Stimulated activated CD8-positive, alpha-beta memory T cell treated with anti-CD3 and anti-CD28 coated beads, Interleukin-7, amount 100 ng/mL, for 1 hour (primary cell): ENCODE measurements around the gene MYCN.
"Not testable (repeated sequence)": the region's sequence is repeated elsewhere in the genome, so short reads cannot be mapped to it uniquely, and the experiment has no call there.

Experiments
- DNase-seq, 2 donors: peaks; one replicate each; pipeline ENCODE4 v3.0.0-alpha.2; 2020; ENCODE audit warnings: low read depth in 2 of 2

Gene MYCN

GRCh38 chr2:15943378-15944280, 3.3 kb downstream of the MYCN start:
- no peak for DNase-seq

GRCh38 chr2:15944325-15945017, 4.1 kb downstream of the MYCN start:
- no peak for DNase-seq

- no peak for DNase-seq
Observed at GRCh38 chr2:15945909-15946705, 5.8 kb downstream of the MYCN start.

DNA sequence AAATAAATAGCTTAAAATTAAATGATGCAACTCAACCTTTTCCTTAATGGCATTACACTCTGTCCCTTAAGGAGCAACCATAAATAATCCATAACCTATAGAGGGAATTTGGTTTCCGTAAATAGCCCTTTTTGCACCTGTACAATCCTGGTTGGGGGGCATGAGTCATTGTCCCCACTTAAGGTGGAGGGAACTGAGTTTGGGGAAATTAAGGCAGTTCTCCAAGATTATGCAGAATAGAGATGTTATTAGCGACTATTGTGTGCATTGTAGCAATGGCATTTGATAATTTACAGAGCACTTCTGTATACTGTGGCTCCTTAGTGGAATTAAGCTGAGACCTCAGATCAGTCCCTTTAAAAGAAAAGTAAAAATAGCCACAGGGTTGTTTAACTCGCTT, 6.6 kb downstream of the MYCN start:
- DNase-seq = no peak

DNA sequence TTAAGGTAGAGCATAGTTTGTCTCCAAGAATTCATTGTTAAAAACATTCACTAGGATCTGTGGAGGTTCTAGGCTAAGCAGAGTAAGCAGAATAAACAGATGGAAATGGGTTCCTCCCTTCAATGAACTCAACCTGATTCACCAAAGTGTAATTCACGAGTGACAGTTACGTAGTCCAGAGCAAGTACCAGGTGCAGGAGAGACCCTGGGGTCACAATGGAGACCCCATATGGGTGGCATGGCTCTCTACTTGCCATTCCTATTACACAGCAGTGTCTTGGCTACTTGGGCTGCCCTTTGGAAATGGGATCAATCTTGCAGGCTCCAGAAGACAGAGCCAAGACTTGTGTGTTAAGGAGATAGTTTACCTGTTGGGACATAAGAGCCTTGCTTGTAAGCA, 7.1 kb downstream of the MYCN start:
- no peak for DNase-seq

GRCh38 chr2:15948704-15948957, 8.3 kb downstream of the MYCN start:
- DNase-seq = no peak

- DNase-seq = no peak
Observed at GRCh38 chr2:15949126-15949525, 8.8 kb downstream of the MYCN start.

DNA sequence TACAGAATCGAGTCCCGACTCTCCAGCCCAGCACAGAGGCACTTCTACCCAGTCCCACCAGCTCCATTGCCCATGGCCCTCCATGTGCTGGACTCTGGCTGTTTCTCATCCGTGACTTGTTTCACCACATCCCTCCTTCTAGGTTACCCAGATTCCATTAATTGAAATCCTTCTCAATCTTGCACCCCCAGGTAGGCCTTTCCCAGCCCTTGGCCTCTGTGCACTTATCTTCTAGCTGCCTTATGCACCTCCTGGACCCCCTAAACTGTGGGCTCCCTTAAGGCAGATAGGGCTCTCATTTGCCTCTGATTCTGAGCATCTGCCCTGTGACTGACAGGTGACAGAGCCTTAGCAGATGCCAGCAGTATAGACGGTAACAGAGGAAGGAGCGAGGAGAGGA, 9.2 kb downstream of the MYCN start:
- no peak for DNase-seq

DNA sequence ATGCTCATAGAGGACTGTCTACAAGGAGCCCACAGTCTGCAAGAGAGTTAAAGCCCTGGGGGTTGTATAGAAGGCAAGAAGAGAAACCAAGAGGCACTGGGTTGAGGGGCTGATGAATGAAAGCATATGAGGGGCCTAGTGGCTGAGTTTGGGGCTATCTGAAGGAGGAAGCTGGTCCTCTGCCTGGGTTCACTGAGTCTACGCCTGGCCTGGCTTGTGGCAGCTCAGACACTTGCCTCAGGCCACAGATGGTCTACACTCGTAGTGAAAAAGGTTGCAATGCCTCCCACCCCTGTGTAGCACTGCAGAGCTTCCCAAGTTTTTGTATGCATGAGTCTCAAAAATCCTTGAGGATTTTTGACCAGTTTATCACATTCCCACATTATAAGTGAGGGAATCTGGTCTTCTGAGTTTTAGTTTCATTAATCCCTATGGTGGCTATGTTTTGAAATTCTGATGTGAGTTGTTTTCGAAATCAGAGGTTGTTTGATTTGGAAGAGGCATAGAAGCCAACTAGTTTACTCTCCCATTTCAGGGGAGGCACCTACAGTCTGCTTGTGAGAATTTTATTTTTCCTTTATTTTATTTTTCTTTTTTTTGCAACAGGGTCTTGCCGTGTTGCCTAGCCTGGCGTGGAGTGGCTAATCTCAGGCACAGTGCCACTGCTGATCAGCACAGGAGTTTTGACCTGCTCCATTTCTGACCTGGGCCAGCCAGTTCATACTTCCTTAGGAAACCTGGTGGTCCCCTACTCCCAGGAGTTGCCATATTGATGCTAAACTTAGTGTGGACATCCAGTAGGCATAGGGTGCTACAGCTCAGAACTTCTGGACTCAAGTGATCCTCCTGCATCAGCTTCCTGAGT, 10.0 kb downstream of the MYCN start:
- no peak for DNase-seq

GRCh38 chr2:15951936-15952335, 11.6 kb downstream of the MYCN start:
- not testable (repeated sequence) for DNase-seq

DNA sequence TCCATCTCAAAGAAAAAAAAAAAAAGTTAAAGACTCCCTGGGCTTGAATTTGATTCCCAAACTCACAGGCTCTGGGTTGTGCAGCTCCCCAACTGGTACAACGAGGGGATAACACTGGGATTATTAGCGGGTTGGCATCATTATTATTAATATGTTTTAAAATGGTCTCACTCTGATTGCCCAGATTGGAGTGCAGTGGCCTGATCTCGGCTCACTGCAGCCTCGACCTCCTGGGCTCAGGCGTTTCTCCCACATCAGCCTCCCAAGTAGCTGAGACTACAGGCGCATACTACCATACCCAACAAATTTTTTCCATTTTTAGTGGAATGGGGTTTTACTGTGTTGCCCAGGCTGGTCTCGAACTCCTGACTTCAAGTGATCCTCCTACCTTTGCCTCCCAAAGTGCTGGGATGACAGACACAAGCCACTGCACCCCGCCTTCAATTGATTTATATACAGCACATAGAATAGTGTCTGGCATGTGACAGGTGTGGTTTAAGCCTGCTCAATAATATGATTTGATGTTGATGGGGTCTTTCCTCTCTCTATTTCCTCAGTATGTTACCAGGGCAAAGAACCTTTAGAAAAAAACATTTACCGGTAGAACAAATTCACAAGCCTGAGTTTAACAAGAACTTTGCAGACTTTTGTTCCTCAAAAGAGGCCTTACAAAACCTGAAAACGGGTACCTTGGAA, 12.2 kb downstream of the MYCN start:
- DNase-seq = no peak

GRCh38 chr2:15953147-15953630, 12.8 kb downstream of the MYCN start:
- no peak for DNase-seq

GRCh38 chr2:15953891-15954680, 13.7 kb downstream of the MYCN start:
- no peak for DNase-seq

DNA sequence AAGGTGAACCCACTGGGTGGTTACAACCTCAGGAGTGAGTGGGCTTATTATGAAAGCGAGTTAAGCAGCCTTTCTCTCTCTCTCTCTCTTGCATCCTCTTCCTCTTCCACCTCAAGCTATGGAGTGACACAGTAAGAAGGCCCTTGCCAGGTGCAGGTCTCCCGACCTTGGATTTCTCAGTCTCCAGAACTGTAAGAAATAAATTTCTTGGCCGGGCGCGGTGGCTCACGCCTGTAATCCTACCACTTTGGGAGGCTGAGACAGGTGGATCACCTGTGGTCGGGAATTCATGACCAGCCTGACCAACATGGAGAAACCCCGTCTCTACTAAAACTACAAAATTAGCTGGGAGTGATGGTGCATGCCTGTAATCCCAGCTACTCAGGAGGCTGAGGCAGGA, 14.4 kb downstream of the MYCN start:
- DNase-seq = no peak

DNA sequence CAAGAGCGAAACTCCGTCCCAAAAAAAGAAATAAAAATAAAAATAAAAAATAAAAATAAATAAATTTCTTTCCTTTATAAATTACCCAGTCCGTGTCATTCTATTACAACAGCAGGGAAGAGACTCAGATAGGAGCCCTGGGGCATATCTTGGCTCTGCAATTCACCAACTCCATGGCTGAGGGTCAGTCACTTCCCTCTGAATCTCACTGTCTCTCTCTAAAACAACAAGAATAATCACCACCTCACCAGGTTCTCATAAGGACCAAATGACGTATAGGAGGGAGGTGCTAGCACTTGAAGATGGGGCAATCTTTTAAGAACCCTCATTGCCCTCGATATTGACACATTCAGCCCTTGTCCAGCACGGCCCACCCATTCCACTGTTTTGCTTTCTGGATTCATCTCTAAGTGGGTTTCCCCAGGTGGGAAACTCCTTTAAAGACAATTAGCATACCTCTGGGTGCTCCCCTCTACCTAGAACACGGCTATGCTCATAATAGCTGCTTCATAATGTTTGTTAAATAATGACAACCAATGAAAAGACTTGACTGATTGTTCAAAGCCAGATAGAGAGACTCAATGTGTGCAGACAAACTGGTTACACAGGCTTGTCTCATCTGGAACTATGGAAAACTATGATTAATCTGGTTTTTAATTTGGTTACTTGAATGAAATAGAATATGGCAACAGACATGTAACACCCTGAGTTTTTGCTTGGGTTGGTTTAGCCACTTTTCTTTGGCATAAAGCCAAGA, 15.1 kb downstream of the MYCN start:
- DNase-seq = no peak

GRCh38 chr2:15956230-15956629, 15.9 kb downstream of the MYCN start:
- no peak for DNase-seq

- no peak for DNase-seq
Observed at GRCh38 chr2:15956751-15957736, 16.7 kb downstream of the MYCN start.
